22Rv1 (cell line): Measurements from ENCODE around the gene MAST1.
A peak's percentile ranks its signal among the peaks of the same experiment; 100 is the strongest.

Experiments used
- ZFX ChIP-seq: fragments of 450-650 bp; IDR thresholded peaks from 2 replicates; pipeline ENCODE4 v1.6.1; 2017; ENCODE audit warnings: antibody characterized with exemption, borderline replicate concordance
- TF ChIP-seq, protein P1 (sequence below): fragments of 450-650 bp; IDR thresholded peaks from 2 replicates; pipeline ENCODE4 v1.5.1; 2017; ENCODE audit warnings: mild to moderate bottlenecking

DNA sequence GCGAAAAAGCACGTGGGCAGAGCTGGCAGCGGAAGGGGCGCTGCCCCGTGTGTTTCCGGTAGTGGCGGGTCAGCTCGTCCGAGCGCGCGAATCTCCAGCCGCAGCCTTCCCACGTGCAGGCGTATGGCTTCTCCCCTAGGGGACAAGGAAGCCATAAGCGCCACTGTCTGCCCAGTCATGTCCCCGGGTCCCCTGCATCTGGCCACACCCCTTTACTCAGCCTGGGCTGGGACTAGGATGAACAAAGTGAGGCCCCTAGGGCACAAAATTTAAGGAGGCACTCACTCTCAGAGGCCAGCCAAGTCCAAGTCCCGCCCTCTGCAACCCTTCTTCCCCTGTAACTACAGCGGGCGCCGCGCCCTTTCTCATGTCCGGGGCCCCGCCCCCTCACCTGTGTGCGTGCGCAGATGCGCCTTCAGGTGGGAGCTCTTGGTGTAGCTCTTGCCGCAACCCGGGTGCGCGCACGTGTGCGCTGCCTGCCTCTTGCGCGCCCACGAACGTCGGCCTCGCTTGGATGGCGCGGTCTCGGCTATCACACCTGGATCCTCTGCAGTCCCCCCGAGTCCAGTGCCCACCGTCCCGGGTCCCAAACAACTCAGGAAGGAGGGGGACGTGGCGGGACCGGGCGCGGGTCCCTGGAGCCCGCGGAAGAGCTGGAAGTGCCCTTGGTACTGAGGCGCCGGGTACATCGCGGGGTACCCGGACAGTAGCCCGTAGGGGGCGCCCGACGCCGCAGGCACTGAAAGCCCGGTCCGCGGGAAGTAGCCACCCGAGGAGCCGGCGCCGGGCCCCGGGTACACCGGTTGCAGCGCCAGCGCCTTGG lies 46.8 kb downstream of the MAST1 start:
- TF ChIP-seq, protein P1, sequence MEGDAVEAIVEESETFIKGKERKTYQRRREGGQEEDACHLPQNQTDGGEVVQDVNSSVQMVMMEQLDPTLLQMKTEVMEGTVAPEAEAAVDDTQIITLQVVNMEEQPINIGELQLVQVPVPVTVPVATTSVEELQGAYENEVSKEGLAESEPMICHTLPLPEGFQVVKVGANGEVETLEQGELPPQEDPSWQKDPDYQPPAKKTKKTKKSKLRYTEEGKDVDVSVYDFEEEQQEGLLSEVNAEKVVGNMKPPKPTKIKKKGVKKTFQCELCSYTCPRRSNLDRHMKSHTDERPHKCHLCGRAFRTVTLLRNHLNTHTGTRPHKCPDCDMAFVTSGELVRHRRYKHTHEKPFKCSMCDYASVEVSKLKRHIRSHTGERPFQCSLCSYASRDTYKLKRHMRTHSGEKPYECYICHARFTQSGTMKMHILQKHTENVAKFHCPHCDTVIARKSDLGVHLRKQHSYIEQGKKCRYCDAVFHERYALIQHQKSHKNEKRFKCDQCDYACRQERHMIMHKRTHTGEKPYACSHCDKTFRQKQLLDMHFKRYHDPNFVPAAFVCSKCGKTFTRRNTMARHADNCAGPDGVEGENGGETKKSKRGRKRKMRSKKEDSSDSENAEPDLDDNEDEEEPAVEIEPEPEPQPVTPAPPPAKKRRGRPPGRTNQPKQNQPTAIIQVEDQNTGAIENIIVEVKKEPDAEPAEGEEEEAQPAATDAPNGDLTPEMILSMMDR, result peak; percentile 69
- TF ChIP-seq ZFX, result no peak
